HCT116 (cell line): ENCODE measurements around the gene STIM2. TPM values are rescaled to one million over a fixed set of nuclear protein-coding genes. Genes with fewer than 3 reads are reported as not detected.

Source experiments
- ATAC-seq: fragments of 200-7000 bp; cut with Tn5 transposase; 2 replicates; pipeline ENCODE4 v1.9.1; 2020; ENCODE audit warnings: mild to moderate bottlenecking, moderate library complexity
- BruUV-seq: library from RNA; stranded (reverse); fragments of 400-500 nt; replicated peaks from 2 replicates; lab custom pipeline; 2021; lab: Mats Ljungman, UMichigan
- CTCF ChIA-PET: fragments of 300-600 bp; sonication (Branson Sonifier 250); formaldehyde crosslinking; loops from one replicate; lab custom pipeline; 2021; ENCODE audit warnings: antibody characterized with exemption; lab: Charles Lee
- POLR2A ChIA-PET: fragments of 300-600, 350-600 bp; sonication (Branson Sonifier 250); formaldehyde crosslinking; loops from one replicate; lab custom pipeline; 2021; ENCODE audit warnings: antibody characterized with exemption; lab: Charles Lee
- RAD21 ChIA-PET, 2 experiments: fragments of 300-600 bp; sonication (Branson Sonifier 250); formaldehyde crosslinking; loops; one replicate each; lab custom pipeline; 2023; ENCODE audit warnings: low total read pairs in 2 of 2; ENCODE audit not compliant: uncharacterized antibody in 2 of 2, unreplicated experiment in 2 of 2, low non-redundant PET in 1 of 2; lab: Charles Lee
- DNase-seq: peaks from one replicate; pipeline ENCODE4 v3.0.0-alpha.2; 2010; ENCODE audit warnings: low read depth, low spot score
- H2AFZ ChIP-seq: fragments of 200-600 bp; shearing (Covaris generic), sonication (generic); 2 replicates; pipeline ENCODE4 v1.6.1; 2017; ENCODE audit warnings: low read depth, mixed run types, mixed read lengths, antibody characterized with exemption, low read length; ENCODE audit not compliant: poor library complexity, severe bottlenecking
- H3K27ac ChIP-seq: 2 replicates; pipeline ENCODE4 v1.5.1; 2012; ENCODE audit warnings: low read depth, low read length
- H3K27me3 ChIP-seq: fragments of 200-600 bp; sonication (generic); 2 replicates; pipeline ENCODE4 v1.6.1; 2016; ENCODE audit warnings: mixed run types, low read length, mixed read lengths; ENCODE audit not compliant: insufficient read depth
- H3K36me3 ChIP-seq, 2 experiments: fragments of 200-500 bp in 1 of 2; fragments of 200-600 bp in 1 of 2; sonication (Bioruptor generic) in 1 of 2; sonication (generic) in 1 of 2; 2 replicates each; pipeline versions ENCODE4 v1.5.1 to v1.6.1; 2014 to 2016; ENCODE audit warnings: low read length in 2 of 2, inconsistent platforms in 1 of 2, mixed read lengths in 1 of 2, mixed run types in 1 of 2; ENCODE audit not compliant: insufficient read depth in 2 of 2, control insufficient read depth in 1 of 2
- H3K4me1 ChIP-seq, 2 experiments: fragments of 200-600 bp in 1 of 2; sonication (generic) in 1 of 2; 2 replicates each; pipeline versions ENCODE4 v1.5.1 to v1.6.1; 2012 to 2017; ENCODE audit warnings: low read length in 2 of 2, inconsistent platforms in 1 of 2, mild to moderate bottlenecking in 1 of 2, mixed read lengths in 1 of 2, mixed run types in 1 of 2, moderate library complexity in 1 of 2; ENCODE audit not compliant: insufficient read depth in 2 of 2, control insufficient read depth in 1 of 2
- H3K4me2 ChIP-seq: fragments of 200-600 bp; sonication (generic); 2 replicates; pipeline ENCODE4 v1.6.1; 2017; ENCODE audit warnings: mixed run types, low read length, mixed read lengths
- H3K4me3 ChIP-seq, 2 experiments: fragments of 200-600 bp in 1 of 2; sonication (generic) in 1 of 2; replicated peaks in 1 of 2; 2 replicates each; pipeline ENCODE4 v1.5.1; 2011 to 2016; ENCODE audit warnings: low read length in 2 of 2, control low read depth in 1 of 2, low read depth in 1 of 2, mild to moderate bottlenecking in 1 of 2, mixed read lengths in 1 of 2, mixed run types in 1 of 2
- H3K79me2 ChIP-seq: fragments of 200-600 bp; sonication (generic); 2 replicates; pipeline ENCODE4 v1.6.1; 2017; ENCODE audit warnings: mild to moderate bottlenecking, mixed run types, low read length, moderate library complexity, mixed read lengths; ENCODE audit not compliant: insufficient read depth
- H3K9ac ChIP-seq: fragments of 200-600 bp; sonication (generic); 2 replicates; pipeline ENCODE4 v1.6.1; 2016; ENCODE audit warnings: low read length, mixed read lengths
- H3K9me2 ChIP-seq: fragments of 200-600 bp; sonication (generic), shearing (Covaris generic); 2 replicates; pipeline ENCODE4 v1.6.1; 2017; ENCODE audit warnings: mixed run types, mild to moderate bottlenecking, moderate library complexity; ENCODE audit not compliant: insufficient read depth
- H3K9me3 ChIP-seq, 2 experiments: fragments of 200-500 bp in 1 of 2; fragments of 200-600 bp in 1 of 2; sonication (Bioruptor generic) in 1 of 2; sonication (generic) in 1 of 2; 2 replicates each; pipeline ENCODE4 v1.6.1; 2014 to 2017; ENCODE audit warnings: low read length in 2 of 2, mixed read lengths in 2 of 2, inconsistent platforms in 1 of 2, low read depth in 1 of 2, mild to moderate bottlenecking in 1 of 2, mixed run types in 1 of 2, moderate library complexity in 1 of 2; ENCODE audit not compliant: control insufficient read depth in 1 of 2, insufficient read depth in 1 of 2
- H4K20me1 ChIP-seq: fragments of 200-600 bp; sonication (generic), shearing (Covaris generic); 2 replicates; pipeline ENCODE4 v1.6.1; 2017; ENCODE audit warnings: mixed run types, mild to moderate bottlenecking, moderate library complexity; ENCODE audit not compliant: insufficient read depth
- EGR1 ChIP-seq: IDR thresholded peaks from 2 replicates; pipeline ENCODE4 v1.6.1; 2012; ENCODE audit warnings: low read depth
- EZH2 ChIP-seq: fragments of 200-600 bp; sonication (generic); IDR thresholded peaks from 2 replicates; pipeline ENCODE4 v1.6.1; 2017; ENCODE audit warnings: antibody characterized with exemption, mixed run types
- POLR2AphosphoS5 ChIP-seq: IDR thresholded peaks from 2 replicates; pipeline ENCODE4 v1.6.1; 2011; ENCODE audit warnings: mild to moderate bottlenecking, low read depth, low read length, moderate library complexity
- SIN3A ChIP-seq: IDR thresholded peaks from 2 replicates; pipeline ENCODE4 v1.6.1; 2012; ENCODE audit warnings: low read depth
- SRF ChIP-seq: IDR thresholded peaks from 2 replicates; pipeline ENCODE4 v1.6.1; 2012; ENCODE audit warnings: low read depth
- TCF7L2 ChIP-seq: IDR thresholded peaks from 2 replicates; pipeline ENCODE4 v1.7.0; 2011; ENCODE audit warnings: borderline replicate concordance, inconsistent platforms; ENCODE audit not compliant: insufficient read depth, insufficient read length; ENCODE audit errors: extremely low read depth
- YY1 ChIP-seq: IDR thresholded peaks from 2 replicates; pipeline ENCODE4 v1.6.1; 2011; ENCODE audit warnings: low read length, low read depth, moderate library complexity, mild to moderate bottlenecking; ENCODE audit not compliant: insufficient replicate concordance; ENCODE audit errors: extremely low read depth
- ZFX ChIP-seq: fragments of 450-650 bp; IDR thresholded peaks from 2 replicates; pipeline ENCODE4 v1.6.1; 2017
- intact Hi-C: fragments of 100-400 bp; cut with micrococcal nuclease; formaldehyde crosslinking; loops from 2 replicates; pipeline ENCODE4 v1.10.0; 2022
- total RNA-seq: library from RNA; stranded (reverse); gene quantifications from one replicate; pipeline ENCODE4 v1.2.1, GENCODE V29; 2021; ENCODE audit not compliant: unreplicated experiment
- TF ChIP-seq, protein P1 (sequence below), 3 experiments: fragments of 200-600 bp in 1 of 3; sonication (generic) in 1 of 3; IDR thresholded peaks in 2 of 3; conservative IDR thresholded peaks in 1 of 3; 2 replicates each; pipeline ENCODE4 v1.5.1; 2012 to 2017; ENCODE audit warnings: low read depth in 2 of 3, low read length in 2 of 3, antibody characterized with exemption in 1 of 3, borderline replicate concordance in 1 of 3, control low read depth in 1 of 3, mild to moderate bottlenecking in 1 of 3, mixed read lengths in 1 of 3, mixed run types in 1 of 3, moderate library complexity in 1 of 3; ENCODE audit not compliant: insufficient read depth in 1 of 3
- TF ChIP-seq, protein P2 (sequence below): IDR thresholded peaks from 2 replicates; pipeline ENCODE4 v1.6.1; 2012; ENCODE audit warnings: low read depth
- TF ChIP-seq, protein P3 (sequence below): IDR thresholded peaks from 2 replicates; pipeline ENCODE4 v1.6.1; 2012

The STIM2 gene
- total RNA-seq, 1 experiment from 2014 or later: 65.9 TPM

DNA sequence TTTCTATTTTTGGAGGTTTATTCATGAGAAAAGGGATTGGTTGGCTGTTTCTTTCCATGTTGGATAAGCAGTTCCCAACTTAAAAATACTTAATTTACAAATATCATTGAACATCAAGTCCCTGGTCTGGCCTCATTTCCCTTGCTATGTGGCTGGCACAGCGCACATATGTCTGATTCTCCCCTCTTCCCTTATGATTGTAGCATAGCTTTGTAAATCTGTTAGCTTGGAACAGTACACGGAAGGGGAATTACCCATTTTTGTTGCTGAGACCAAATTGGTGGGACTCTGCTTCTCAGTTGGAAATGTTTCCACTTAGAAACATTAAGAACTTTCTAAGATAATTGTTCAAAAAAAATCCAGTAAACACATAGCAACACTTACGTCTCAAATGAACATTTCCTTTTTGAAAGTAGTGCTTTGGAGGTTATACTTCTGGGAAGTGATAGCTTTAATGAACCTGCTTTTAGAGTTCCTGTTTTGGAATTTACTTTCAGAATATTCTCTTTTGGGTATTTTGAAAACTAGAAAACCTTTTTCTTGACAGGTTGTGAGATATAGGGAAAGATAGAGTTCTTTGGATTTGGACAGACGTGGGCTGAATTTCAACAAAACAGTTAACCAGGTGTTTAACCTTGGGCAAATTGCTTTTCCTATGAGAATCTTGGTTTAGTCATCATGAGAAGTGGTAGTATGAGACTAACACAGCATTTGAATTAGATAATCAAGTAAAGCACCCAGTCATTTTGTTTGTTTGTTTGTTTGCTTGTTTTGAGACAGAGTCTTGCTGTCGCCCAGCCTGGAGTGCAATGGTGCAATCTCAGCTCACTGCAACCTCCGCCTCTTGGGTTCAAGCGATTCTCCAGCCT, 47.3 kb downstream of the STIM2 start (continued):
- TF ChIP-seq, protein P1, sequence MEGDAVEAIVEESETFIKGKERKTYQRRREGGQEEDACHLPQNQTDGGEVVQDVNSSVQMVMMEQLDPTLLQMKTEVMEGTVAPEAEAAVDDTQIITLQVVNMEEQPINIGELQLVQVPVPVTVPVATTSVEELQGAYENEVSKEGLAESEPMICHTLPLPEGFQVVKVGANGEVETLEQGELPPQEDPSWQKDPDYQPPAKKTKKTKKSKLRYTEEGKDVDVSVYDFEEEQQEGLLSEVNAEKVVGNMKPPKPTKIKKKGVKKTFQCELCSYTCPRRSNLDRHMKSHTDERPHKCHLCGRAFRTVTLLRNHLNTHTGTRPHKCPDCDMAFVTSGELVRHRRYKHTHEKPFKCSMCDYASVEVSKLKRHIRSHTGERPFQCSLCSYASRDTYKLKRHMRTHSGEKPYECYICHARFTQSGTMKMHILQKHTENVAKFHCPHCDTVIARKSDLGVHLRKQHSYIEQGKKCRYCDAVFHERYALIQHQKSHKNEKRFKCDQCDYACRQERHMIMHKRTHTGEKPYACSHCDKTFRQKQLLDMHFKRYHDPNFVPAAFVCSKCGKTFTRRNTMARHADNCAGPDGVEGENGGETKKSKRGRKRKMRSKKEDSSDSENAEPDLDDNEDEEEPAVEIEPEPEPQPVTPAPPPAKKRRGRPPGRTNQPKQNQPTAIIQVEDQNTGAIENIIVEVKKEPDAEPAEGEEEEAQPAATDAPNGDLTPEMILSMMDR (IDR thresholded peaks at IDR 0.05 in 2 of 3, conservative IDR thresholded peaks at IDR 0.05 in 1 of 3; ENCODE audit: borderline replicate concordance in 1 of 3, insufficient read depth in 1 of 3, low read depth in 2 of 3, low read length in 2 of 3): no peak
- TF ChIP-seq, all 23 proteins: peak for 0

DNA sequence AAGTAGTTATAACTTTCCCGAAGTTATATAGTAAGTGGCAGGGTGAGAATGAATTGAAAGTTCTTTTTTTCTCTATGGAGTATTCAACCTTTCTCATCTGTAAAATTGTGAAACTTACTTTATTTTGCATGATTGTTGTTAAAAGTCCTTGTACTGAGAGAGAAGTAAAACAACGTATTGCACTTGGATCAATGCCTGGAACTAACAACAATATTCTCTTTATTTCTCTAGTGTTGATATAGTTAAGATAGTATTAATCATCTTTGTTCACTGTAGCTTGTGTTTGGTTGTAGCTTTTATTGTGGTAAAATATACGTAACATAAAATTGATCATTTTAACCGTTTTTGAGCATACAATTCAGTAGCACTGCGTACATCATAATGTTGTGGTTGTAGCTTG, 48.7 kb downstream of the STIM2 start:
- CTCF ChIA-PET: no interaction called here

DNA sequence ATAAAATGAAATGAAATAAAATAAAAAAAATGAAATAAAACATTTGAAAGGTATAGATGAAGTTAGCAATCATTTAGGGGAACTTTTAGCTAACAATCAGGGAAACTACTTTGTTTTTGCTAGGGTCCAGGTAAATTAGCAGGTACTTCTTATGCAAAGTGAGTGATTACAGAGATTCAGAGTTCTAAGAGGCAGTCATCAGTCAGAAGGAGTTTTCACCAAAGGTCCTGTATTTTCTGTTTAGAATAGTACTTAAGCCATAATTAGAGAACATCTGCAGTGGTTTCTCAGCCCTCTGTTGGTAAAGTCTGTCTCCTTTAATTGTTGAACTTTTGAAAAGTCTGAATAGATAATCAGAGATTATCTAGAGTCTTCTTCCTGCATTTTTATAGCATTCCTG, 50.6 kb downstream of the STIM2 start:
- H3K79me2 ChIP-seq: peaks cover 7% of the 10 kb centered on the region
- no peak for ATAC-seq
- H4K20me1 ChIP-seq: no peaks in the 10 kb centered on the region
- no peak for DNase-seq
- H3K4me2 ChIP-seq: no peak overlapping the region
- no TSS peak for BruUV-seq
- ChIA-PET CTCF (no interaction called here), POLR2A (no interaction called here), RAD21 (no interaction called here)
- H3K9me3 ChIP-seq: no peaks in the 10 kb centered on the region
- H3K27me3 ChIP-seq: no peaks in the 10 kb centered on the region
- no peak overlapping the region for H3K27ac ChIP-seq
- H2AFZ ChIP-seq: no peak overlapping the region
- H3K4me1 ChIP-seq: no peaks in the 10 kb centered on the region
- H3K9ac ChIP-seq: no peak overlapping the region
- no peaks in the 10 kb centered on the region for H3K36me3 ChIP-seq
- intact Hi-C loops: no loop called here
- TF ChIP-seq POLR2AphosphoS5 (no peak), SIN3A (no peak), YY1 (no peak), ZFX (no peak), TCF7L2 (no peak), SRF (no peak), EZH2 (no peak)
- TF ChIP-seq, protein P2, sequence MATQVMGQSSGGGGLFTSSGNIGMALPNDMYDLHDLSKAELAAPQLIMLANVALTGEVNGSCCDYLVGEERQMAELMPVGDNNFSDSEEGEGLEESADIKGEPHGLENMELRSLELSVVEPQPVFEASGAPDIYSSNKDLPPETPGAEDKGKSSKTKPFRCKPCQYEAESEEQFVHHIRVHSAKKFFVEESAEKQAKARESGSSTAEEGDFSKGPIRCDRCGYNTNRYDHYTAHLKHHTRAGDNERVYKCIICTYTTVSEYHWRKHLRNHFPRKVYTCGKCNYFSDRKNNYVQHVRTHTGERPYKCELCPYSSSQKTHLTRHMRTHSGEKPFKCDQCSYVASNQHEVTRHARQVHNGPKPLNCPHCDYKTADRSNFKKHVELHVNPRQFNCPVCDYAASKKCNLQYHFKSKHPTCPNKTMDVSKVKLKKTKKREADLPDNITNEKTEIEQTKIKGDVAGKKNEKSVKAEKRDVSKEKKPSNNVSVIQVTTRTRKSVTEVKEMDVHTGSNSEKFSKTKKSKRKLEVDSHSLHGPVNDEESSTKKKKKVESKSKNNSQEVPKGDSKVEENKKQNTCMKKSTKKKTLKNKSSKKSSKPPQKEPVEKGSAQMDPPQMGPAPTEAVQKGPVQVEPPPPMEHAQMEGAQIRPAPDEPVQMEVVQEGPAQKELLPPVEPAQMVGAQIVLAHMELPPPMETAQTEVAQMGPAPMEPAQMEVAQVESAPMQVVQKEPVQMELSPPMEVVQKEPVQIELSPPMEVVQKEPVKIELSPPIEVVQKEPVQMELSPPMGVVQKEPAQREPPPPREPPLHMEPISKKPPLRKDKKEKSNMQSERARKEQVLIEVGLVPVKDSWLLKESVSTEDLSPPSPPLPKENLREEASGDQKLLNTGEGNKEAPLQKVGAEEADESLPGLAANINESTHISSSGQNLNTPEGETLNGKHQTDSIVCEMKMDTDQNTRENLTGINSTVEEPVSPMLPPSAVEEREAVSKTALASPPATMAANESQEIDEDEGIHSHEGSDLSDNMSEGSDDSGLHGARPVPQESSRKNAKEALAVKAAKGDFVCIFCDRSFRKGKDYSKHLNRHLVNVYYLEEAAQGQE: no peak
- TF ChIP-seq, protein P3, sequence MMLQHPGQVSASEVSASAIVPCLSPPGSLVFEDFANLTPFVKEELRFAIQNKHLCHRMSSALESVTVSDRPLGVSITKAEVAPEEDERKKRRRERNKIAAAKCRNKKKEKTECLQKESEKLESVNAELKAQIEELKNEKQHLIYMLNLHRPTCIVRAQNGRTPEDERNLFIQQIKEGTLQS: no peak
- H3K4me3 ChIP-seq: no peak overlapping the region
- no peaks in the 10 kb centered on the region for H3K9me2 ChIP-seq

More for the DNA sequence above, 48.7 kb downstream of the STIM2 start:
- ChIA-PET RAD21 (no interaction called here), POLR2A (no interaction called here)
- Histone ChIP-seq H4K20me1 (no peaks in the 10 kb centered on the region; the same call in 1 of the 2 replicates), H3K9me3 (no peaks in the 10 kb centered on the region), H3K79me2 (peaks cover 4% of the 10 kb centered on the region; the same call in 1 of the 2 replicates), H3K9ac (no peak overlapping the region), H3K27me3 (no peaks in the 10 kb centered on the region), H3K4me1 (no peaks in the 10 kb centered on the region), H3K27ac (no peak overlapping the region), H3K4me3 (no peak overlapping the region), H3K36me3 (no peaks in the 10 kb centered on the region), H3K9me2 (no peaks in the 10 kb centered on the region), H2AFZ (no peak overlapping the region), H3K4me2 (no peak overlapping the region)
- no TSS peak for BruUV-seq
- intact Hi-C loops: no loop called here
- DNase-seq: no peak
- no peak for ATAC-seq
- no peak for TF ChIP-seq EGR1
- TF ChIP-seq TCF7L2: no peak
